Left lung (tissue), 10 donors: ENCODE measurements around the gene GPATCH1. TPM values are rescaled to one million over a fixed set of nuclear protein-coding genes. Genes with fewer than 3 reads are reported as not detected.

Experiments used
- ATAC-seq: fragments of 200-7000 bp; cut with Tn5 transposase; one replicate; pipeline ENCODE4 v1.9.1; 2020; ENCODE audit warnings: moderate library complexity
- DNase-seq, 4 donors: peaks; one replicate each; pipeline ENCODE4 v3.0.0-alpha.2; 2013 to 2020
- H3K27ac ChIP-seq, 2 donors: fragments of 200-600 bp; sonication (generic) in 1 of 2; one replicate each; pipeline versions ENCODE4 v1.5.0 to v1.8.0; 2020 to 2021
- H3K27me3 ChIP-seq, 2 donors: fragments of 200-600 bp; sonication (generic) in 1 of 2; one replicate each; pipeline versions ENCODE4 v1.5.0 to v1.8.0; 2020 to 2021
- H3K36me3 ChIP-seq, 2 donors: fragments of 200-600 bp; sonication (generic) in 1 of 2; one replicate each; pipeline versions ENCODE4 v1.5.0 to v1.8.0; 2020 to 2021
- H3K4me1 ChIP-seq, 2 donors: fragments of 200-600 bp; one replicate each; pipeline ENCODE4 v1.8.0; 2021
- H3K4me3 ChIP-seq, 2 donors: fragments of 200-600 bp; sonication (generic) in 1 of 2; one replicate each; pipeline versions ENCODE4 v1.5.0 to v1.8.0; 2020 to 2021; ENCODE audit warnings: mild to moderate bottlenecking in 1 of 2
- H3K9me3 ChIP-seq, 2 donors: fragments of 200-600 bp; sonication (generic) in 1 of 2; one replicate each; pipeline versions ENCODE4 v1.5.0 to v1.8.0; 2020 to 2021
- CTCF ChIP-seq, 2 donors: fragments of 200-600 bp; sonication (generic) in 1 of 2; IDR thresholded peaks; one replicate each; pipeline versions ENCODE4 v1.5.0 to v1.8.0; 2021; ENCODE audit warnings: antibody characterized with exemption in 2 of 2
- intact Hi-C, 2 donors: fragments of 100-400 bp; cut with DNase I; formaldehyde crosslinking; loops; one replicate each; pipeline versions ENCODE4 v1.11.2 to v1.14.2; 2022
- polyA plus RNA-seq, 6 donors: library from polyadenylated mRNA; unstranded; fragments of 120-200 nt; gene quantifications; one replicate each; pipeline ENCODE4 v1.2.1, GENCODE V29; 2013; ENCODE audit not compliant: insufficient read length in 6 of 6
- total RNA-seq, 2 donors: library from RNA; stranded (reverse); fragmentation: NEBNext Ultra II Directional; extraction: Animal tissue kit (Norgen Biotek cat#: 25700); gene quantifications; one replicate each; pipeline ENCODE4 v1.2.1, GENCODE V29; 2021
- donor health status: DM: no; HTN: yes; CAD: no.
- donor health status: DM: no; HTN: no; CAD: no.

GPATCH1 gene
- total and polyA plus RNA-seq, 8 donors, result 5.4 to 19.9 (median 15.7) TPM

GRCh38 chr19:33108161-33108560, 27.2 kb downstream of the GPATCH1 start:
- Histone ChIP-seq H3K9me3 (no peaks in the 10 kb centered on the region), H3K4me3 (no peak overlapping the region), H3K27ac (no peak overlapping the region), H3K36me3 (peaks cover 0 to 94% of the 10 kb centered on the region in 2 donors), H3K27me3 (no peaks in the 10 kb centered on the region), H3K4me1 (no peaks in the 10 kb centered on the region)
- no peak for TF ChIP-seq CTCF (IDR thresholded peaks at IDR 0.05)
- no peak for DNase-seq
- intact Hi-C loops, result no loop called here
- ATAC-seq, result no peak

GRCh38 chr19:33110137-33110910, 29.3 kb downstream of the GPATCH1 start:
- Histone ChIP-seq H3K9me3 (no peaks in the 10 kb centered on the region), H3K4me3 (no peak overlapping the region), H3K4me1 (no peaks in the 10 kb centered on the region), H3K27me3 (no peaks in the 10 kb centered on the region), H3K27ac (no peak overlapping the region), H3K36me3 (peaks cover 0 to 98% of the 10 kb centered on the region in 2 donors)
- DNase-seq (peak in 1 of 4 donors; percentile 44), ATAC-seq (no peak)
- TF ChIP-seq CTCF (IDR thresholded peaks at IDR 0.05), result no peak
- intact Hi-C loops, result no loop called here

- no peak for TF ChIP-seq CTCF (IDR thresholded peaks at IDR 0.05)
- H3K27me3 ChIP-seq, result no peaks in the 10 kb centered on the region
- no peak for DNase-seq
- H3K4me3 ChIP-seq, result no peak overlapping the region
- H3K27ac ChIP-seq, result no peak overlapping the region
- intact Hi-C loops, result no loop called here
- no peaks in the 10 kb centered on the region for H3K9me3 ChIP-seq
- H3K4me1 ChIP-seq, result no peaks in the 10 kb centered on the region
- no peak for ATAC-seq
- peaks cover 0 to 100% of the 10 kb centered on the region in 2 donors for H3K36me3 ChIP-seq
Measured at GRCh38 chr19:33111587-33111986, 30.6 kb downstream of the GPATCH1 start.

GRCh38 chr19:33114312-33114711, 33.3 kb downstream of the GPATCH1 start:
- H3K27me3 ChIP-seq, result no peaks in the 10 kb centered on the region
- DNase-seq (no peak), ATAC-seq (no peak)
- no peak overlapping the region for H3K4me3 ChIP-seq
- intact Hi-C loops, result no loop called here
- H3K9me3 ChIP-seq, result no peaks in the 10 kb centered on the region
- H3K27ac ChIP-seq, result no peak overlapping the region
- TF ChIP-seq CTCF (IDR thresholded peaks at IDR 0.05), result no peak
- no peaks in the 10 kb centered on the region for H3K4me1 ChIP-seq
- H3K36me3 ChIP-seq, result peaks cover 0 to 100% of the 10 kb centered on the region in 2 donors

- DNase-seq (no peak), ATAC-seq (no peak)
- H3K36me3 ChIP-seq, result peaks cover 0 to 93% of the 10 kb centered on the region in 2 donors
- TF ChIP-seq CTCF (IDR thresholded peaks at IDR 0.05), result no peak
- no peaks in the 10 kb centered on the region for H3K27me3 ChIP-seq
- H3K4me1 ChIP-seq, result no peaks in the 10 kb centered on the region
- H3K4me3 ChIP-seq, result no peak overlapping the region
- intact Hi-C loops, result no loop called here
- no peak overlapping the region for H3K27ac ChIP-seq
- H3K9me3 ChIP-seq, result no peaks in the 10 kb centered on the region
Measured at GRCh38 chr19:33117501-33117900, 36.5 kb downstream of the GPATCH1 start.
